Right lobe of liver (tissue), 6 donors: ENCODE results near the gene AHNAK2. TPM values are rescaled to one million over a fixed set of nuclear protein-coding genes. Genes with fewer than 3 reads are reported as not detected.

Experiments used
- ATAC-seq, 4 donors: fragments of 200-7000 bp; cut with Tn5 transposase; one replicate each; pipeline ENCODE4 v1.9.1; 2020; ENCODE audit warnings: mild to moderate bottlenecking in 4 of 4, moderate library complexity in 4 of 4
- DNase-seq, 3 donors: peaks; one replicate each; pipeline ENCODE4 v3.0.0-alpha.2; 2020
- H3K27ac ChIP-seq, 3 donors: fragments of 200-600 bp; one replicate each; pipeline ENCODE4 v1.8.0; 2022
- H3K27me3 ChIP-seq, 2 donors: fragments of 200-600 bp; one replicate each; pipeline ENCODE4 v1.8.0; 2022
- H3K36me3 ChIP-seq, 4 donors: fragments of 200-600 bp; sonication (generic) in 1 of 4; one replicate each; pipeline versions ENCODE4 v1.5.1 to v1.8.0; 2017 to 2022; ENCODE audit warnings: control low read depth in 1 of 4
- H3K4me1 ChIP-seq, 4 donors: fragments of 200-600 bp; sonication (generic) in 1 of 4; one replicate each; pipeline versions ENCODE4 v1.5.1 to v1.8.0; 2017 to 2022; ENCODE audit warnings: control low read depth in 1 of 4
- H3K4me3 ChIP-seq, 3 donors: fragments of 200-600 bp; one replicate each; pipeline ENCODE4 v1.8.0; 2022
- H3K9me3 ChIP-seq, 4 donors: fragments of 200-600 bp; sonication (generic) in 1 of 4; one replicate each; pipeline versions ENCODE4 v1.5.1 to v1.8.0; 2017 to 2022; ENCODE audit warnings: control low read depth in 1 of 4
- POLR2A ChIP-seq: fragments of 450-650 bp; IDR thresholded peaks from one replicate; pipeline ENCODE4 v1.6.1; 2017; ENCODE audit warnings: antibody characterized with exemption, mild to moderate bottlenecking
- WGBS: methylation state at CpG from one replicate; pipeline ENCODE4 v1.1.6; 2018; ENCODE audit warnings: low coverage, low lambda C conversion rate; ENCODE audit not compliant: insufficient coverage; ENCODE audit errors: missing lambda C conversion rate; 5-methylcytosine and 5-hydroxymethylcytosine counted together
- intact Hi-C, 2 donors: fragments of 100-400 bp; cut with DNase I; formaldehyde crosslinking; loops; one replicate each; pipeline versions ENCODE4 v1.11.2 to v1.14.1; 2022
- total RNA-seq, 6 experiments: library from RNA; depleted of rRNA in 2 of 6; stranded (reverse); fragments of >200 nt in 2 of 6; fragmentation: NEBNext Ultra II Directional in 3 of 6; extraction: Animal tissue kit (Norgen Biotek cat#: 25700) in 3 of 6; gene quantifications; one replicate each; pipeline versions ENCODE4 v1.1.0 to v1.2.4, GENCODE V29; 2016 to 2023
- TF ChIP-seq, protein P1 (sequence below), 4 donors: fragments of 200-600 bp in 3 of 4; fragments of 450-650 bp in 1 of 4; IDR thresholded peaks; one replicate each; pipeline versions ENCODE4 v1.5.1 to v1.8.0; 2016 to 2022; ENCODE audit warnings: antibody characterized with exemption in 4 of 4, mild to moderate bottlenecking in 2 of 4
- donor health status: DM: no; HTN: yes; CAD: no.
- donor health status: DM: no; HTN: no; CAD: no.
- donor health status: DM: no; HTN: no; CAD: no.
- donor health status: DM: no; HTN: yes; CAD: no.
- donor health status: DM: no; HTN: yes; CAD: no.

AHNAK2 gene
- total RNA-seq, 6 experiments from 2014 or later: 2.1 to 12.2 (median 4.6) TPM

- intact Hi-C loops: no loop called here
- no peaks in the 10 kb centered on the region for H3K4me1 ChIP-seq
- H3K9me3 ChIP-seq: no peaks in the 10 kb centered on the region
- ATAC-seq (no peak), DNase-seq (peak in 1 of 3 donors; percentile 44)
- no peak for TF ChIP-seq POLR2A
- TF ChIP-seq, protein P1, sequence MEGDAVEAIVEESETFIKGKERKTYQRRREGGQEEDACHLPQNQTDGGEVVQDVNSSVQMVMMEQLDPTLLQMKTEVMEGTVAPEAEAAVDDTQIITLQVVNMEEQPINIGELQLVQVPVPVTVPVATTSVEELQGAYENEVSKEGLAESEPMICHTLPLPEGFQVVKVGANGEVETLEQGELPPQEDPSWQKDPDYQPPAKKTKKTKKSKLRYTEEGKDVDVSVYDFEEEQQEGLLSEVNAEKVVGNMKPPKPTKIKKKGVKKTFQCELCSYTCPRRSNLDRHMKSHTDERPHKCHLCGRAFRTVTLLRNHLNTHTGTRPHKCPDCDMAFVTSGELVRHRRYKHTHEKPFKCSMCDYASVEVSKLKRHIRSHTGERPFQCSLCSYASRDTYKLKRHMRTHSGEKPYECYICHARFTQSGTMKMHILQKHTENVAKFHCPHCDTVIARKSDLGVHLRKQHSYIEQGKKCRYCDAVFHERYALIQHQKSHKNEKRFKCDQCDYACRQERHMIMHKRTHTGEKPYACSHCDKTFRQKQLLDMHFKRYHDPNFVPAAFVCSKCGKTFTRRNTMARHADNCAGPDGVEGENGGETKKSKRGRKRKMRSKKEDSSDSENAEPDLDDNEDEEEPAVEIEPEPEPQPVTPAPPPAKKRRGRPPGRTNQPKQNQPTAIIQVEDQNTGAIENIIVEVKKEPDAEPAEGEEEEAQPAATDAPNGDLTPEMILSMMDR (IDR thresholded peaks at IDR 0.05): no peak
- H3K27ac ChIP-seq: no peak overlapping the region
- no peaks in the 10 kb centered on the region for H3K36me3 ChIP-seq
- H3K27me3 ChIP-seq: no peaks in the 10 kb centered on the region
- 20% methylated on average over 2 of the region's 15 CpGs for WGBS
- no peak overlapping the region for H3K4me3 ChIP-seq
Measured at GRCh38 chr14:104925855-104926609, 52.1 kb downstream of the AHNAK2 start.

DNA sequence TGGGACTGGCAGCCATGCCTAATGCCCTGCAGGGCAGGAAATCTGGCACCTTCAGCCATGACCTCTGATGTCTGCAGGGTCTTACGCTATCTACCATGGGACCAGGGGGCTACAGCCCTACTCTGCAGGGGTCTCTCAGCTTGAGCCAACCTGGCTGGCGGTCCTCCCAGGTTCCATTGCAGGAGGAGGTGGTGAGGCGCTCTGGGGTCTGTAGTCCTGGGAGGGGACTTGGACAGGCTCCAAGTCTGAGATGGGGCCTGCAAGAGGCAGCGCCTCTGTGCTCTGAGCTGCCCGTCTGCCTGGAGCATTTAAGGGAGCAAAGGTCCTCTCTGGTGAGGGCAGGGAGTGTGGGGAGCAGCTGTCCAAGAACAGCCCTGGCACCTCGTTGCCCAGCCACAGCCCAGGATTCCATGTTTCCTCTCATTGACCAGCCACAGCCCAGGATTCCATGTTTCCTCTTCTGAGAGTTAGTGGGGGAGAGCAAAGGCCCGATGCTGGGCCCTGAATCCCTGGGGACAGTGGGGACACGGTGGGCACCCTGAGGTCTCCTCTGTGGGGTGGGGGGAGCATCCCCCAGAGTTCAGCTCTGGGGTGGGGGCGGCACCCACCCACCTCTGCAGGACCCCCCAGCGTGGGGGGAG is 52.8 kb downstream of the AHNAK2 start:
- DNase-seq (peak in 1 of 3 donors; percentile 43), ATAC-seq (no peak)
- no peaks in the 10 kb centered on the region for H3K4me1 ChIP-seq
- no peaks in the 10 kb centered on the region for H3K27me3 ChIP-seq
- TF ChIP-seq POLR2A: no peak
- TF ChIP-seq, protein P1 (IDR thresholded peaks at IDR 0.05): no peak
- 50% methylated on average over 2 of the region's 10 CpGs for WGBS
- H3K9me3 ChIP-seq: no peaks in the 10 kb centered on the region
- H3K4me3 ChIP-seq: no peak overlapping the region
- H3K27ac ChIP-seq: no peak overlapping the region
- intact Hi-C loops: no loop called here
- H3K36me3 ChIP-seq: no peaks in the 10 kb centered on the region

- Histone ChIP-seq H3K27me3 (no peaks in the 10 kb centered on the region), H3K9me3 (no peaks in the 10 kb centered on the region), H3K36me3 (no peaks in the 10 kb centered on the region), H3K27ac (no peak within 1 kb of the TSS), H3K4me1 (no peaks in the 10 kb centered on the region), H3K4me3 (no peak within 1 kb of the TSS)
- intact Hi-C loops: no loop called here
- ATAC-seq (peak in 1 of 4 donors; percentile 25), DNase-seq (peak in 1 of 3 donors; percentile 45)
- WGBS: 66% methylated on average over 5 of the region's 14 CpGs
- no peak for TF ChIP-seq POLR2A
- TF ChIP-seq, protein P1 (IDR thresholded peaks at IDR 0.05): no peak
Measured at GRCh38 chr14:104924421-104925213, 53.6 kb downstream of the AHNAK2 start, which contains the start of gene PLD4. PLD4 (plus strand) TSS chr14:104924879; CDS start chr14:104927141, 2,262 bp downstream.

- no peak for TF ChIP-seq POLR2A
- TF ChIP-seq, protein P1 (IDR thresholded peaks at IDR 0.05): no peak
- intact Hi-C loops: no loop called here
- no peak for ATAC-seq
- Histone ChIP-seq H3K4me3 (no peak overlapping the region), H3K36me3 (no peaks in the 10 kb centered on the region), H3K27me3 (no peaks in the 10 kb centered on the region), H3K9me3 (no peaks in the 10 kb centered on the region), H3K4me1 (no peaks in the 10 kb centered on the region), H3K27ac (no peak overlapping the region)
- no CpG with 5 or more reads among the region's 4 CpGs for WGBS
- DNase-seq: no peak
Measured at GRCh38 chr14:104923640-104924420, 54.3 kb downstream of the AHNAK2 start.
